CD4-positive, CD25-positive, alpha-beta regulatory T cell (primary cell): ENCODE data around the gene FRY. TPM values are rescaled to one million over a fixed set of nuclear protein-coding genes. Genes with fewer than 3 reads are reported as not detected.

Experiments used
- ATAC-seq, 2 donors: fragments of 150-1000 bp; cut with Tn5 transposase; one replicate each; pipeline ENCODE4 v1.10.0; 2021; ENCODE audit warnings: low read depth in 2 of 2, moderate number of reproducible peaks in 2 of 2, moderate library complexity in 1 of 2
- DNase-seq, 3 donors: peaks; one replicate each; pipeline versions ENCODE4 v3.0.0 to v3.0.0-alpha.2; 2012 to 2022; ENCODE audit warnings: mixed read lengths in 1 of 3
- H3K27ac ChIP-seq: one replicate; pipeline ENCODE4 v1.7.0; 2013; ENCODE audit warnings: mild to moderate bottlenecking, low read length; ENCODE audit not compliant: insufficient read depth, poor library complexity, severe bottlenecking
- H3K27me3 ChIP-seq: one replicate; pipeline ENCODE4 v1.7.0; 2013; ENCODE audit warnings: low read length; ENCODE audit not compliant: control insufficient read depth, insufficient read depth
- H3K36me3 ChIP-seq: one replicate; pipeline ENCODE4 v1.7.0; 2013; ENCODE audit warnings: mild to moderate bottlenecking, low read length, moderate library complexity; ENCODE audit not compliant: control insufficient read depth, insufficient read depth
- H3K4me1 ChIP-seq: 2 replicates; pipeline ENCODE4 v1.7.0; 2013; ENCODE audit warnings: mild to moderate bottlenecking, low read length; ENCODE audit not compliant: insufficient read depth, control insufficient read depth, poor library complexity, severe bottlenecking
- H3K4me3 ChIP-seq: one replicate; pipeline ENCODE4 v1.7.0; 2013; ENCODE audit warnings: low read depth, mild to moderate bottlenecking, low read length, moderate library complexity
- H3K9me3 ChIP-seq, 2 experiments: 1 replicate in 1 of 2; 2 replicates in 1 of 2; pipeline ENCODE4 v1.7.0; 2013; ENCODE audit warnings: low read length in 2 of 2, mild to moderate bottlenecking in 1 of 2, moderate library complexity in 1 of 2; ENCODE audit not compliant: control insufficient read depth in 2 of 2
- H3K27ac Mint-ChIP-seq, 3 donors: one replicate each; pipeline ENCODE4 v1.8.0; 2020 to 2022; ENCODE audit warnings: mild to moderate bottlenecking in 3 of 3, mixed read lengths in 3 of 3, moderate library complexity in 2 of 3
- H3K27me3 Mint-ChIP-seq: one replicate; pipeline ENCODE4 v1.8.0; 2022; ENCODE audit warnings: mild to moderate bottlenecking, mixed read lengths
- H3K36me3 Mint-ChIP-seq: one replicate; pipeline ENCODE4 v1.8.0; 2020; ENCODE audit warnings: mixed read lengths
- H3K4me1 Mint-ChIP-seq, 4 donors: one replicate each; pipeline ENCODE4 v1.8.0; 2020 to 2022; ENCODE audit warnings: mixed read lengths in 4 of 4, mild to moderate bottlenecking in 1 of 4
- H3K4me3 Mint-ChIP-seq, 4 donors: one replicate each; pipeline ENCODE4 v1.8.0; 2020 to 2022; ENCODE audit warnings: mild to moderate bottlenecking in 4 of 4, mixed read lengths in 4 of 4, moderate library complexity in 3 of 4
- H3K9me3 Mint-ChIP-seq, 7 donors: one replicate each; pipeline ENCODE4 v1.8.0; 2020 to 2022; ENCODE audit warnings: mixed read lengths in 7 of 7, mild to moderate bottlenecking in 3 of 7, moderate library complexity in 2 of 7
- polyA plus RNA-seq, 4 donors: library from polyadenylated mRNA; unstranded; fragments of 300-500 nt; fragmentation: Illumina TruSeq; gene quantifications; one replicate each; pipeline ENCODE4 v1.2.3, GENCODE V29; 2021
- total RNA-seq: library from RNA; stranded (reverse); gene quantifications from one replicate; pipeline ENCODE4 v1.2.3, GENCODE V29; 2022

The FRY gene
- total and polyA plus RNA-seq, 5 donors from 2014 or later, result 0.96 to 12.8 (median 1.0) TPM

DNA sequence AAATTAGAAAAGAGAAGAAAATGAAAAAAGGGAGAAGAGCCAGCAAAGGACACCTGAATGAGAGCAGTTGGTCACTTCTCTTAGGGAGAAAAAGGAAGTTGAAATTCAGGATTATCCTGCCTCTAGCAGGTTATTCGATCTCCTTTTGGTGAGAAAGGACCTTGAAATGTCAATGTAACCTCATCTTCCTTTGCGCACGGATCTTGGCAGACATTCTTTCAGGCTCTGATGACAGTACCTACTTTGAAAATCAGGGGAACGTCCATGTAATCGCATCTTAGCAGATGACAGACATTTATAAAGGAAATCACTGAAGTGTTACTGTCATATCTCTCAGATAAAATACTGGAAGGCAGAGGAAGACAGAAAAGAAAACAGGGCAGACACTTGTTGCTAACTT lies 36.7 kb downstream of the FRY start:
- Histone ChIP-seq H3K36me3 (no peaks in the 10 kb centered on the region), H3K27me3 (no peaks in the 10 kb centered on the region), H3K27ac (no peak overlapping the region), H3K9me3 (no peaks in the 10 kb centered on the region), H3K4me1 (no peaks in the 10 kb centered on the region), H3K4me3 (no peak overlapping the region)
- H3K9me3 Mint-ChIP-seq, result peaks cover 0 to 9% (median 2%) of the 10 kb centered on the region in 7 donors
- DNase-seq (no peak), ATAC-seq (no peak)
- no peak overlapping the region for H3K27ac Mint-ChIP-seq
- no peak overlapping the region for H3K4me3 Mint-ChIP-seq
- H3K4me1 Mint-ChIP-seq, result no peaks in the 10 kb centered on the region
- no peaks in the 10 kb centered on the region for H3K27me3 Mint-ChIP-seq
- no peaks in the 10 kb centered on the region for H3K36me3 Mint-ChIP-seq

- Mint-ChIP-seq H3K4me1 (no peaks in the 10 kb centered on the region), H3K4me3 (no peak overlapping the region)
These were observed 41.7 kb downstream of the FRY start for GRCh38 chr13:32073180-32073864.

DNA sequence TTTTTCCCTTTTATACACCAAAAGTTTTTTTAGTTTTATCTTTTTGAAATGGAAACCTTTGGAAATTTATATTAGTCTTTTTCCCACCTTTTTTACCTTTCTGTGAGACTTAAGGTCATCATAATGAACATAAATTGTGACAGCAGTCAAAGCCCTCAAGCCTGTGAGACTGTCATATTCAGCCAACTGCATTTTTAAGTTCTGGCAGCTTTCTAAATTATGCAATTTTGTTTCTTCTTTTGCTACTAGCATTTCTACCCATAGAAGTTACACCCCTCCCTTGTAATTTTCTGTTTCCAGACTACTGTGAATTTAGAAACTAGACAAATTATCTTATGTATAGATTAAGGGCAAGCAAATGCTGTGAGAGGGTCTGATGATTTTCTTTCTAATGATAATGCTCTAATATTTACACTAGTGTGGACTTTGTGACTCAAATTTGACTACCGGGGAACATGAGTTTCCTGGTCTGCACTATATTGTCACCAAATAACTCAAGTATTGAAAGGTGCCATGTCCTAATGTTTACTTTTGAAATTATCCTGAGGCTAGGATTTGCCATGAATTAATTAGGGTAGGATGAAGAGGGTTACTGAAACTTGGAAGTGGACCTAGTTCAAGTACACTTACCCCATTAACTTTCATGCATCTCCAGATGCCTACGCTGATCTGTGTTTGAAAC lies 43.7 kb downstream of the FRY start:
- H3K36me3 Mint-ChIP-seq, result no peaks in the 10 kb centered on the region
- H3K27ac Mint-ChIP-seq, result no peak overlapping the region
- H3K4me1 Mint-ChIP-seq, result no peaks in the 10 kb centered on the region
- no peaks in the 10 kb centered on the region for H3K27me3 ChIP-seq
- H3K9me3 ChIP-seq, result no peaks in the 10 kb centered on the region
- H3K27me3 Mint-ChIP-seq, result no peaks in the 10 kb centered on the region
- ATAC-seq, result no peak
- no peak for DNase-seq
- H3K4me3 Mint-ChIP-seq, result no peak overlapping the region
- H3K9me3 Mint-ChIP-seq, result peaks cover 0 to 7% (median under 1%) of the 10 kb centered on the region in 7 donors
- no peak overlapping the region for H3K4me3 ChIP-seq
- no peaks in the 10 kb centered on the region for H3K36me3 ChIP-seq
- no peaks in the 10 kb centered on the region for H3K4me1 ChIP-seq
- H3K27ac ChIP-seq, result no peak overlapping the region

More at GRCh38 chr13:32073180-32073864, 41.7 kb downstream of the FRY start:
- no peaks in the 10 kb centered on the region for H3K9me3 ChIP-seq
- H3K36me3 ChIP-seq, result no peaks in the 10 kb centered on the region
- H3K27me3 ChIP-seq, result no peaks in the 10 kb centered on the region
- no peak overlapping the region for H3K27ac ChIP-seq
- Mint-ChIP-seq H3K9me3 (peaks cover 0 to 9% (median 2%) of the 10 kb centered on the region in 7 donors), H3K36me3 (no peaks in the 10 kb centered on the region), H3K27me3 (no peaks in the 10 kb centered on the region), H3K27ac (no peak overlapping the region)
- ATAC-seq, result no peak
- no peaks in the 10 kb centered on the region for H3K4me1 ChIP-seq
- no peak for DNase-seq
- no peak overlapping the region for H3K4me3 ChIP-seq

DNA sequence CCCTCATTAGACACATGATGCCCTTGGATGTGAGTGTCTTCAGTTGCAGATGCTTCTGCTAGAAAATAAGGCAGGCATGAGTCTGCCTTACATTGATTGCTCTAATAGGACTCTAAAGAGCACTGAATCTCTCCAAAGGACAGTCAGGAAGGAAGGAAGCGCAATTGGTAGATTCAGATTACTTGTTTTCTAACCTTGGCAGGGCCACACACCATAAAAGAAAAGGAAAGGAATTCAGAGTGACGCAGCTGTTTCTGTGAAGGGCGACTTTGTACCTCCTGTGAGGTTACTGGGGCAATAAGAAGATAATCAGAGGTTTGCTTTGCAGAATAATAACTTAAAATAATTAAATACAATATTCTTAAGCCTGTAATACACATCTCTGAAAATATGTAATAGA lies 48.0 kb downstream of the FRY start:
- ATAC-seq, result no peak
- no peaks in the 10 kb centered on the region for H3K36me3 Mint-ChIP-seq
- no peak overlapping the region for H3K27ac Mint-ChIP-seq
- H3K4me3 Mint-ChIP-seq, result no peak overlapping the region
- DNase-seq, result no peak
- Histone ChIP-seq H3K27ac (no peak overlapping the region), H3K36me3 (no peaks in the 10 kb centered on the region), H3K27me3 (no peaks in the 10 kb centered on the region), H3K9me3 (no peaks in the 10 kb centered on the region), H3K4me3 (no peak overlapping the region), H3K4me1 (no peaks in the 10 kb centered on the region)
- H3K9me3 Mint-ChIP-seq, result peaks cover 0 to 1% (median 0%) of the 10 kb centered on the region in 7 donors
- no peaks in the 10 kb centered on the region for H3K4me1 Mint-ChIP-seq
- H3K27me3 Mint-ChIP-seq, result no peaks in the 10 kb centered on the region

DNA sequence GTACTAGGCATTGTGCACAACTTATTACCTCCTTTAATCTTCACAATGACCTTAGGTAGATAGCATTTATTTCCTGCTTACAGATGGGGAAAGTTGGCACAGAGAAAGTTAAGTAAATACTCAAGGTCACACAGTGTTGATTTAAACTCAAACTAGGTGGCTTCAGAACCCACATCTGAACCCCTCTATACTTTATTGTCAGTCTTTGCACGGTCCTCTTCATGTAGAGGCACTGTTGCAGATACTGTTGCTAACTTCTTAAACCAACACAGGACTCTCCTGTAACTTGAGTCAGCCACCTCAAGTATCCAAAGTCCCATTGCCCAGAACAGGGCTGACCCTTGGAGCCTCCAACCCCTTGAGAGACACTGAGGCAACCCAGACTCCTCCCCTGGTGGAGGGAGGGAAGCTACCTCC lies 48.8 kb downstream of the FRY start:
- Mint-ChIP-seq H3K4me3 (no peak overlapping the region), H3K27ac (peak overlapping the region in 1 of 3 donors; percentile 49), H3K27me3 (no peaks in the 10 kb centered on the region)

DNA sequence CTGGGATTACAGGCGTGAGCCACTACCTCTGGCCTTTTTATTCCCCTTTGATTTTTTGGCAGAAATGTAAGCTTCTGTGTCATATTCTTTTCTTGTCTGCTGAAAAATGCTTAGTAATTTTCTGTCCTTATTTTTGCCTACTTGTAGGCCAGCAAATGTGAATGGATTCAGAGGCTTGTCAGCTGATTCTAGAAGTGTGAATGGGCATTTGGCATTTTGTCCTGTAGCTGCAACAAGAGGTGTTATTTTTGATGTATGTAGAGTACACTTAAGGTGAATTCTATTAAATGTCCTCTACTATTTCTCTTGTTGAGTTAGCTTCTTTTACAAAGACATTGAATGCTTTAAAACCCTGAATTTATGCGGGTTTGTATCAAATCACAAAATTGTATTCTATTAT lies 50.0 kb downstream of the FRY start:
- H3K27ac ChIP-seq, result no peak overlapping the region
- H3K27me3 Mint-ChIP-seq, result no peaks in the 10 kb centered on the region
- H3K27ac Mint-ChIP-seq, result no peak overlapping the region
- H3K4me1 ChIP-seq, result no peaks in the 10 kb centered on the region
- no peaks in the 10 kb centered on the region for H3K27me3 ChIP-seq
- H3K4me1 Mint-ChIP-seq, result no peaks in the 10 kb centered on the region
- no peak overlapping the region for H3K4me3 ChIP-seq
- DNase-seq, result no peak
- H3K9me3 ChIP-seq, result no peaks in the 10 kb centered on the region
- no peak for ATAC-seq
- H3K4me3 Mint-ChIP-seq, result no peak overlapping the region
- peaks cover 0 to 1% (median 0%) of the 10 kb centered on the region in 7 donors for H3K9me3 Mint-ChIP-seq
- no peaks in the 10 kb centered on the region for H3K36me3 Mint-ChIP-seq
- H3K36me3 ChIP-seq, result no peaks in the 10 kb centered on the region

More for the DNA sequence above, 48.8 kb downstream of the FRY start:
- no peaks in the 10 kb centered on the region for H3K36me3 ChIP-seq
- H3K9me3 ChIP-seq, result no peaks in the 10 kb centered on the region
- DNase-seq (no peak), ATAC-seq (no peak)
- Mint-ChIP-seq H3K4me1 (no peaks in the 10 kb centered on the region), H3K36me3 (no peaks in the 10 kb centered on the region), H3K9me3 (peaks cover 0 to 1% (median 0%) of the 10 kb centered on the region in 7 donors)
- H3K27me3 ChIP-seq, result no peaks in the 10 kb centered on the region
- no peak overlapping the region for H3K4me3 ChIP-seq
- H3K4me1 ChIP-seq, result no peaks in the 10 kb centered on the region
- H3K27ac ChIP-seq, result no peak overlapping the region

DNA sequence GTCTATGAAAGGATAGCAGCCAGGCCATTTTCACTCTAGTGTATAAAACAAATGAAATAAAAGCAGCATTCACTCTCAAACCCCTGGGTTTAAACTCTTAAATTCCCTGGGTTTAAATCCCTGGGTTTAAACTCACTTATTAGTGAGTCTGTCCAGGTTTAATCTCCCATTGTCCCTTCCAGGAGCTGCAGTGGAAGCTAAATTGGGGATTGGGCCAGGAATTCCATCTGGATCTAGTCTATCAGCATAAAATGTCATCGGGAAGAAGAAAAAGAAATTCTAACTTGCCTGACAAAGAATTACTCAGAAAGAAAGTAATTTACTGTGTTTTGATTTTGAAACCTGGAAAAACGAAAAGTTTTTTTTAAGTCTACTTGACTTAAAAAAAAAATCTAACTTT lies 54.8 kb downstream of the FRY start:
- H3K27me3 Mint-ChIP-seq, result peaks cover 4% of the 10 kb centered on the region
- H3K9me3 ChIP-seq, result no peaks in the 10 kb centered on the region
- no peak overlapping the region for H3K4me3 ChIP-seq
- no peaks in the 10 kb centered on the region for H3K4me1 Mint-ChIP-seq
- DNase-seq (no peak), ATAC-seq (no peak)
- H3K27me3 ChIP-seq, result no peaks in the 10 kb centered on the region
- no peak overlapping the region for H3K27ac ChIP-seq
- H3K27ac Mint-ChIP-seq, result no peak overlapping the region
- H3K4me1 ChIP-seq, result no peaks in the 10 kb centered on the region
- H3K36me3 ChIP-seq, result no peaks in the 10 kb centered on the region
- H3K36me3 Mint-ChIP-seq, result no peaks in the 10 kb centered on the region
- H3K4me3 Mint-ChIP-seq, result no peak overlapping the region
- H3K9me3 Mint-ChIP-seq, result peaks cover 0 to 1% (median 0%) of the 10 kb centered on the region in 7 donors
